OCI-LY7 (cell line): ENCODE measurements around the gene CALCB. TPM values are rescaled to one million over a fixed set of nuclear protein-coding genes. Genes with fewer than 3 reads are reported as not detected.

Source experiments
- BruUV-seq: library from RNA; stranded (reverse); fragments of 400-500 nt; replicated peaks from 2 replicates; lab custom pipeline; 2021; lab: Mats Ljungman, UMichigan
- CTCF ChIA-PET: fragments of 300-600 bp; sonication (Branson Sonifier 250); formaldehyde crosslinking; loops from one replicate; lab custom pipeline; 2022; ENCODE audit warnings: antibody characterized with exemption; ENCODE audit not compliant: unreplicated experiment; lab: Charles Lee
- POLR2A ChIA-PET: fragments of 300-600 bp; sonication (Branson Sonifier 250); formaldehyde crosslinking; loops from one replicate; lab custom pipeline; 2022; ENCODE audit warnings: antibody characterized with exemption; lab: Charles Lee
- DNase-seq: peaks from one replicate; pipeline ENCODE4 v3.0.0-alpha.2; 2015; ENCODE audit warnings: low spot score
- H2AFZ ChIP-seq: fragments of 200-600 bp; sonication (generic), shearing (Covaris generic); 2 replicates; pipeline ENCODE4 v1.6.1; 2014; ENCODE audit warnings: mild to moderate bottlenecking, antibody characterized with exemption, low read length, moderate library complexity
- H3K27ac ChIP-seq: fragments of 200-600 bp; sonication (generic); 2 replicates; pipeline ENCODE4 v1.5.1; 2014; ENCODE audit warnings: mixed run types, low read depth, mild to moderate bottlenecking, moderate library complexity, low read length, inconsistent platforms; ENCODE audit not compliant: poor library complexity, severe bottlenecking
- H3K36me3 ChIP-seq: fragments of 200-600 bp; sonication (generic); 2 replicates; pipeline ENCODE4 v1.6.1; 2014; ENCODE audit warnings: mild to moderate bottlenecking, antibody characterized with exemption, low read length, moderate library complexity, mixed read lengths; ENCODE audit not compliant: insufficient read depth
- H3K4me1 ChIP-seq: fragments of 200-600 bp; sonication (generic); 2 replicates; pipeline ENCODE4 v1.5.1; 2014; ENCODE audit warnings: mild to moderate bottlenecking, low read length; ENCODE audit not compliant: insufficient read depth, poor library complexity, severe bottlenecking
- H3K4me2 ChIP-seq: fragments of 200-600 bp; sonication (generic); 2 replicates; pipeline ENCODE4 v1.6.1; 2014; ENCODE audit warnings: mild to moderate bottlenecking, low read length
- H3K4me3 ChIP-seq: fragments of 200-600 bp; sonication (generic); 2 replicates; pipeline ENCODE4 v1.5.1; 2014; ENCODE audit warnings: mild to moderate bottlenecking, low read depth, low read length; ENCODE audit not compliant: poor library complexity, severe bottlenecking
- H3K79me2 ChIP-seq: fragments of 200-600 bp; sonication (generic); 2 replicates; pipeline ENCODE4 v1.6.1; 2016; ENCODE audit warnings: low read depth, mild to moderate bottlenecking, low read length, moderate library complexity, mixed read lengths; ENCODE audit not compliant: insufficient read depth
- H3K9me2 ChIP-seq: fragments of 200-600 bp; sonication (generic); 2 replicates; pipeline ENCODE4 v1.6.1; 2016; ENCODE audit warnings: mild to moderate bottlenecking, low read length, mixed read lengths; ENCODE audit not compliant: insufficient read depth
- H3K9me3 ChIP-seq: fragments of 200-600 bp; sonication (generic); 2 replicates; pipeline ENCODE4 v1.6.1; 2014; ENCODE audit warnings: mild to moderate bottlenecking, mixed run types, low read length, mixed read lengths
- H4K20me1 ChIP-seq: fragments of 200-600 bp; sonication (generic); 2 replicates; pipeline ENCODE4 v1.6.1; 2014; ENCODE audit warnings: mild to moderate bottlenecking, antibody characterized with exemption, low read length, moderate library complexity, mixed read lengths; ENCODE audit not compliant: insufficient read depth
- CTCF ChIP-seq: fragments of 200-600 bp; sonication (generic); conservative IDR thresholded peaks from 2 replicates; pipeline ENCODE4 v1.5.1; 2014; ENCODE audit warnings: mild to moderate bottlenecking, antibody characterized with exemption, low read length, moderate library complexity, mixed read lengths
- EZH2phosphoT487 ChIP-seq: fragments of 200-600 bp; sonication (generic); IDR thresholded peaks from 2 replicates; pipeline ENCODE4 v1.6.1; 2018; ENCODE audit warnings: low read depth, borderline replicate concordance, mild to moderate bottlenecking, mixed run types, antibody characterized with exemption, low read length, moderate library complexity, mixed read lengths
- intact Hi-C: fragments of 100-400 bp; cut with micrococcal nuclease; formaldehyde crosslinking; loops from one replicate; pipeline ENCODE4 v1.10.0; 2022; ENCODE audit not compliant: unreplicated experiment
- total RNA-seq, 2 experiments: library from RNA; depleted of rRNA in 1 of 2; stranded (reverse); fragments of >200 nt in 1 of 2; shearing (Covaris generic) in 1 of 2; gene quantifications; 2 replicates each; pipeline ENCODE4 v1.2.3, GENCODE V29; 2014 to 2022

The CALCB gene
- total RNA-seq, 2 experiments from 2014 or later, result 0.44 TPM; not detected in 1

GRCh38 chr11:15034687-15035267 lies 38.6 kb upstream of the CALCB start:
- Histone ChIP-seq H3K4me1 (no peaks in the 10 kb centered on the region), H3K4me2 (no peak overlapping the region), H3K79me2 (no peaks in the 10 kb centered on the region), H3K9me3 (no peaks in the 10 kb centered on the region), H2AFZ (no peak overlapping the region), H3K27ac (no peak overlapping the region), H3K4me3 (no peak overlapping the region), H4K20me1 (no peaks in the 10 kb centered on the region), H3K9me2 (no peaks in the 10 kb centered on the region), H3K36me3 (no peaks in the 10 kb centered on the region)
- BruUV-seq, result no TSS peak
- intact Hi-C loops, result no loop called here
- ChIA-PET CTCF (no interaction called here), POLR2A (interaction anchor here (0.5 kb wide), 1 partner anchor 30 kb away, joined by 4 read pairs; no protein-coding TSS in a partner anchor)
- no peak for TF ChIP-seq CTCF
- no peak for TF ChIP-seq EZH2phosphoT487
- DNase-seq, result no peak

- CTCF ChIA-PET, result no interaction called here
Observed at GRCh38 chr11:15035283-15035682, 38.1 kb upstream of the CALCB start.

More at GRCh38 chr11:15035283-15035682, 38.1 kb upstream of the CALCB start:
- H3K4me1 ChIP-seq, result no peaks in the 10 kb centered on the region
- no peak for TF ChIP-seq CTCF
- TF ChIP-seq EZH2phosphoT487, result no peak
- H3K27ac ChIP-seq, result no peak overlapping the region
- no peaks in the 10 kb centered on the region for H3K36me3 ChIP-seq
- H3K9me3 ChIP-seq, result no peaks in the 10 kb centered on the region
- no peak overlapping the region for H3K4me2 ChIP-seq
- POLR2A ChIA-PET, result no interaction called here
- no TSS peak for BruUV-seq
- H3K79me2 ChIP-seq, result no peaks in the 10 kb centered on the region
- intact Hi-C loops, result no loop called here
- no peak overlapping the region for H2AFZ ChIP-seq
- no peak overlapping the region for H3K4me3 ChIP-seq
- no peaks in the 10 kb centered on the region for H4K20me1 ChIP-seq
- no peak for DNase-seq
- H3K9me2 ChIP-seq, result no peaks in the 10 kb centered on the region
